ENCODE measurements around the gene ANLN. TPM values are rescaled to one million over a fixed set of nuclear protein-coding genes. Genes with fewer than 3 reads are reported as not detected.
"Not testable (repeated sequence)": the region's sequence is repeated elsewhere in the genome, so short reads cannot be mapped to it uniquely, and the experiment has no call there.

The ANLN gene
- total RNA-seq, 2 experiments from 2014 or later = 65.1 to 69.0 TPM

- DNase-seq = peak; percentile 41
- ChIA-PET CTCF (interaction anchor here (0.6 to 4.9 kb wide), 18 partner anchors 10 to 717 kb away, joined by 3 to 78 read pairs (median 4); partner anchors contain the start of gene AOAH), POLR2A (interaction anchor here (0.8 to 1.3 kb wide), 3 partner anchors 152 to 694 kb away, joined by 3 to 5 read pairs (median 3); no protein-coding TSS in a partner anchor)
- peaks cover 2% of the 10 kb centered on the region for H3K27me3 Mint-ChIP-seq
- no peaks in the 10 kb centered on the region for H3K36me3 Mint-ChIP-seq (ENCODE audit: low read depth)
- no peak overlapping the region for H3K27ac Mint-ChIP-seq
- H3K4me3 Mint-ChIP-seq = no peak overlapping the region
- H3K4me1 Mint-ChIP-seq = peaks cover 1% of the 10 kb centered on the region
- H3K9me3 Mint-ChIP-seq = no peaks in the 10 kb centered on the region
These were observed 98.2 kb downstream of the ANLN start for GRCh38 chr7:36487756-36488336.

DNA sequence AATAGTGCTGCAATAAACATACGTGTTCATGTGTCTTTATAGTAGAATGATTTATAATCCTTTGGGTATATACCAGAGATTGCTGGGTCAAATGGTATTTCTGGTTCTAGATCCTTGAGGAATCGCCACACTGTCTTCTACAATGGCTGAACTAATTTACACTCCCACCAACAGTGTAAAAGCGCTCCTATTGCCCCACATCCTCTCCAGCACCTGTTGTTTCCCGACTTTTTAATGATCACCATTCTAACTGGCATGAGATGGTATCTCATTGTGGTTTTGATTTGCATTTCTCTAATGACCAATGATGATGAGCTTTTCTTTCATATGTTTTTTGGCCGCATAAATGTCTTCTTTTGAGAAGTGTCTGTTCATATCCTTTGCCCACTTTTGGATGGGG lies 99.0 kb downstream of the ANLN start:
- H3K4me3 Mint-ChIP-seq; DNase-seq; H3K4me1 Mint-ChIP-seq; H3K9me3 Mint-ChIP-seq; POLR2A ChIA-PET; H3K27me3 Mint-ChIP-seq; H3K27ac Mint-ChIP-seq; H3K36me3 Mint-ChIP-seq (ENCODE audit: low read depth): not testable (repeated sequence)
- CTCF ChIA-PET = interaction anchor here (1.4 to 4.9 kb wide), 8 partner anchors 181 to 716 kb away, joined by 3 to 78 read pairs (median 8); no protein-coding TSS in a partner anchor

GRCh38 chr7:36490419-36490830 lies 100.8 kb downstream of the ANLN start:
- peaks cover 3% of the 10 kb centered on the region for H3K4me1 Mint-ChIP-seq
- H3K27ac Mint-ChIP-seq = no peak overlapping the region
- H3K9me3 Mint-ChIP-seq = no peaks in the 10 kb centered on the region
- H3K36me3 Mint-ChIP-seq (ENCODE audit: low read depth) = peaks cover 2% of the 10 kb centered on the region
- H3K27me3 Mint-ChIP-seq = peaks cover 8% of the 10 kb centered on the region
- ChIA-PET CTCF (interaction anchor here (0.6 to 4.9 kb wide), 6 partner anchors 87 to 711 kb away, joined by 3 to 78 read pairs (median 6); no protein-coding TSS in a partner anchor), POLR2A (no interaction called here)
- H3K4me3 Mint-ChIP-seq = no peak overlapping the region
- DNase-seq = no peak

DNA sequence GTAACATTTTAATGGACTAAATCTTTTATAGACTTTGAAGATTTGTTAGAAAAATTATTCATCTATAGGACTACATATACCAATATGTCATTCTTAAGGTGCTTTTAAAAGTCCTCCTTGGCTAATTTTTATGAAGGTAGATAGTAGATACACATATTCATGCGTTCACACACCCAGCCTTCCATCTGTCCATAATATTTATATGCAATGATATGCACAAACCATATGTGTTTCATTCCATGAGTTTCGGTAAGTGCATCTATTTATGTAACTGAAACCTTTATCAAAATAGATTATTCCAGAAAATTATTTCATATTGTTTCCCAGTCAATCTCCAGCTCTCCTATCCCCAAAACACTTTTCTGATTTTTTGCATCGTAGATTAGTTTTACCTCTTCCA lies 101.7 kb downstream of the ANLN start:
- peaks cover 3% of the 10 kb centered on the region for H3K4me1 Mint-ChIP-seq
- H3K27me3 Mint-ChIP-seq = peaks cover 8% of the 10 kb centered on the region
- no peak for DNase-seq
- H3K4me3 Mint-ChIP-seq = no peak overlapping the region
- POLR2A ChIA-PET = no interaction called here
- H3K9me3 Mint-ChIP-seq = no peaks in the 10 kb centered on the region
- H3K36me3 Mint-ChIP-seq (ENCODE audit: low read depth) = peaks cover 2% of the 10 kb centered on the region
- H3K27ac Mint-ChIP-seq = no peak overlapping the region
- CTCF ChIA-PET = interaction anchor here (1.0 to 1.2 kb wide), 2 partner anchors 477 to 691 kb away, joined by 3 to 4 read pairs; no protein-coding TSS in a partner anchor

GRCh38 chr7:36496576-36496975 lies 106.9 kb downstream of the ANLN start:
- no peak overlapping the region for H3K4me3 Mint-ChIP-seq
- DNase-seq = no peak
- no peak overlapping the region for H3K27ac Mint-ChIP-seq
- H3K4me1 Mint-ChIP-seq = peaks cover 1% of the 10 kb centered on the region
- H3K27me3 Mint-ChIP-seq = peaks cover 7% of the 10 kb centered on the region
- ChIA-PET CTCF (interaction anchor here (1.0 kb wide), 1 partner anchor 174 kb away, joined by 3 read pairs; no protein-coding TSS in a partner anchor), POLR2A (no interaction called here)
- peaks cover 2% of the 10 kb centered on the region for H3K9me3 Mint-ChIP-seq
- H3K36me3 Mint-ChIP-seq (ENCODE audit: low read depth) = peaks cover 2% of the 10 kb centered on the region

DNA sequence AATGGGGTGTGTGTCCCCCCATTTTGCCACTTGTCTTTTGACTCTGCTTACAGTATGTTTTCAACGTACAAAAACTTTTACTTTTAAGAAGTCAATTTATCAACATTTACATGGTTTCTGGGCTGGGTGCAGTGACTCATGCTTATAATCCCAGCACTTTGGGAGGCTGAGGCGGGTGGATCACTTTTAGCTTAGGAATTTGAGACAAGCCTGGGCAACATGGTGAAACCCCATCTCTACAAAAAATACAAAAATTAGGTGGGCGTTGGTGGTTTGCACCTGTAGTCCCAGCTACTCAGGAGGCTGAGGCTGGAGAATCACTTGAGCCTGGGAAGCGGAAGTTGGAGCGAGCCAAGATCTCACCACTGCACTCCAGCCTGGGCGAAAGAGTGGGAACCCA lies 107.5 kb downstream of the ANLN start:
- DNase-seq; H3K9me3 Mint-ChIP-seq; H3K36me3 Mint-ChIP-seq (ENCODE audit: low read depth); H3K27me3 Mint-ChIP-seq; H3K27ac Mint-ChIP-seq; H3K4me3 Mint-ChIP-seq; H3K4me1 Mint-ChIP-seq; POLR2A ChIA-PET: not testable (repeated sequence)
- CTCF ChIA-PET = interaction anchor here (1.0 kb wide), 1 partner anchor 174 kb away, joined by 3 read pairs; no protein-coding TSS in a partner anchor

DNA sequence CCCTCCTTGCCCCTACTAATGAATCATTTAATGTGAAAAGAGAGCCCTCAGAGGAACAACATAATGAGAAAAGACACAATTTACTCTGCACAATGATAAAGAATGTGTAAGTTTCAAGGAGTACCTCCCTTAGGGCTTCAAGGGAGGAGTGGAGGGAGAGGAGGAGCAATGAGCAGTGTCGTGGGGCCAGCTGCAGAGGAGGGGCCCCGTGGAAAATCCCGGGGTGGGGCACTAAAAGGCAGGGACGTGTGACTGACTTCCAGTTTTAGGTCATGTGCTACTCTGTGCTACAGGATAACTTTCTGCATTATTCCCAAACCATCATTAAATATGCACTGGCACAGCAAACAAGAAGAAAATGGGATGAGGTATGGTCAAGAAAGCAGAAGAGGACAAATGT lies 108.1 kb downstream of the ANLN start:
- CTCF ChIA-PET = no interaction called here
- POLR2A ChIA-PET = no interaction called here
- Mint-ChIP-seq H3K27me3 (peaks cover 7% of the 10 kb centered on the region), H3K9me3 (peaks cover 2% of the 10 kb centered on the region), H3K4me1 (peaks cover 1% of the 10 kb centered on the region), H3K36me3 (ENCODE audit: low read depth) (peaks cover 2% of the 10 kb centered on the region), H3K4me3 (no peak overlapping the region), H3K27ac (no peak overlapping the region)
- DNase-seq = no peak

Other genes starting within 250 kb of the ANLN start
- gene EEPD1, start 236.6 kb upstream of the ANLN start, total RNA-seq = 1 to 10 TPM; 6.5 to 8.5 TPM